DOHH2 (cell line): ENCODE measurements around the gene RNF168.

Source experiments
- EZH2phosphoT487 ChIP-seq: fragments of 200-600 bp; sonication (generic); IDR thresholded peaks from 2 replicates; pipeline ENCODE4 v1.6.1; 2017; ENCODE audit warnings: borderline replicate concordance, mild to moderate bottlenecking, antibody characterized with exemption, low read length, moderate library complexity, mixed read lengths
- TF ChIP-seq, protein P1 (sequence below): fragments of 200-600 bp; sonication (generic); IDR thresholded peaks from one replicate; pipeline ENCODE4 v1.5.1; 2014; ENCODE audit warnings: antibody characterized with exemption, mild to moderate bottlenecking, low read depth, low read length; ENCODE audit not compliant: poor library complexity, severe bottlenecking

DNA sequence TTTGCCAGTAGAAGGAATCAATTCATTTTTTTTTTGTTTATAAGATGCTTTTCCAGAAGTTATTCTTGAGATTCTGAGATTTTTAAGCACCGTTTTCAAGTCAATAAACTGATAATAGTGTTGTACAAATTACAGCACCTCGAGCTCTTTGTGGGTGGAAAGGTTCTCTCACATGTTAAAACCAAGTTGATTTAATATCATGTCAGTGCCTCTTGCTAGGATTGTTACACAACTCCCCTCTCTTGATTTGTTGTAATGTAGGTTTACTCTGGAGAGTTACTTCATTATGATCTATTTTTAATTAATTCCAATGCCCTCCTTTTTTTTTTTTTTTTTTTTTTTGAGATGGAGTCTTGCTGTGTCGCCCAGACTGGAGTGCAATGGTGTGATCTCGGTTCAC lies 45.5 kb downstream of the RNF168 start:
- TF ChIP-seq, protein P1, sequence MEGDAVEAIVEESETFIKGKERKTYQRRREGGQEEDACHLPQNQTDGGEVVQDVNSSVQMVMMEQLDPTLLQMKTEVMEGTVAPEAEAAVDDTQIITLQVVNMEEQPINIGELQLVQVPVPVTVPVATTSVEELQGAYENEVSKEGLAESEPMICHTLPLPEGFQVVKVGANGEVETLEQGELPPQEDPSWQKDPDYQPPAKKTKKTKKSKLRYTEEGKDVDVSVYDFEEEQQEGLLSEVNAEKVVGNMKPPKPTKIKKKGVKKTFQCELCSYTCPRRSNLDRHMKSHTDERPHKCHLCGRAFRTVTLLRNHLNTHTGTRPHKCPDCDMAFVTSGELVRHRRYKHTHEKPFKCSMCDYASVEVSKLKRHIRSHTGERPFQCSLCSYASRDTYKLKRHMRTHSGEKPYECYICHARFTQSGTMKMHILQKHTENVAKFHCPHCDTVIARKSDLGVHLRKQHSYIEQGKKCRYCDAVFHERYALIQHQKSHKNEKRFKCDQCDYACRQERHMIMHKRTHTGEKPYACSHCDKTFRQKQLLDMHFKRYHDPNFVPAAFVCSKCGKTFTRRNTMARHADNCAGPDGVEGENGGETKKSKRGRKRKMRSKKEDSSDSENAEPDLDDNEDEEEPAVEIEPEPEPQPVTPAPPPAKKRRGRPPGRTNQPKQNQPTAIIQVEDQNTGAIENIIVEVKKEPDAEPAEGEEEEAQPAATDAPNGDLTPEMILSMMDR, result no peak
- TF ChIP-seq EZH2phosphoT487, result no peak
